ENCODE results near the gene VAMP8.

VAMP8 gene

DNA sequence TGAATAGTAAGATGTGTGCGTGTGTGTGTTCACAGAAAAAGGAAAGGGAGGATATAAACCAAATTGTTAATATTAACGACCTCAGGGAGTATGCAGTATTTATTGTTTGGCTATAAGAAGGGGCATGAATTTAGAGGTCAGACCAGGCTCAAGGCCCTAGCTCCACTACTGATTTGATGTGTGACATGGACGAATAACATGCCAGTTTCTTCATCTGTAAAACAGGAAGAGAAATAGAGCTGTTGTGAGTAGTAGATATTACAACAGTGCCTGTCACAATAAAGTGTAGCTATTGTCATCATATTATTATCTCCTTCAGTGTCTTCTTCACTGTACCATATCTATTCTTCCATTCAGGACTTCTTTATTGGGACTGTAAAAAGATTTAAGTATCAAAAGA, 42.5 kb upstream of the VAMP8 start:
- Histone ChIP-seq H3K9ac (ENCODE audit: low read length) (no peak overlapping the region), H3K79me2 (ENCODE audit: low read length) (peaks cover 20% of the 10 kb centered on the region), H3K36me3 (replicated peaks; ENCODE audit: insufficient read depth, low read length) (no peaks in the 10 kb centered on the region)

DNA sequence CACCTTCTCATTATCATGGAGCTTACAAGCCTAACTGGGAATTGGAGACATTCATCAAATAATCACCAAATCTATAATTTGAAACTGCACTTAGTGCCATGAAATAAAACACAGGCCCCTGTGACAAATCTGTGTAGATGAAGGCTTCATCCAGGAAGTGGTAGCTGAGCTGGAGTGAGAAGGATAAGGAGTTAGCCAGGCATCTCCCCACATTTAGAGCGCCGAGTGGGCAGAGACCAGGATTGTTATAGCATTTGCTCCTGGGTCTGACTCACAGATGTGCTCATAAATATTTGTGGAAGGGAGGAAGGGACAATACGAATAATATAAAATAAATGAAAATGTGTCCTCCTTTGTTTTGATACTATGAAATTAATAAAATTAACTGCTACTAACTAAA, 40.9 kb upstream of the VAMP8 start:
- H3F3A ChIP-seq (ENCODE audit: insufficient read depth, low read length), result peaks cover 20% of the 10 kb centered on the region
- TF ChIP-seq EZH2phosphoT487 (IDR thresholded peaks at IDR 0.05; ENCODE audit: low read length), result no peak
- TF ChIP-seq, protein P1, sequence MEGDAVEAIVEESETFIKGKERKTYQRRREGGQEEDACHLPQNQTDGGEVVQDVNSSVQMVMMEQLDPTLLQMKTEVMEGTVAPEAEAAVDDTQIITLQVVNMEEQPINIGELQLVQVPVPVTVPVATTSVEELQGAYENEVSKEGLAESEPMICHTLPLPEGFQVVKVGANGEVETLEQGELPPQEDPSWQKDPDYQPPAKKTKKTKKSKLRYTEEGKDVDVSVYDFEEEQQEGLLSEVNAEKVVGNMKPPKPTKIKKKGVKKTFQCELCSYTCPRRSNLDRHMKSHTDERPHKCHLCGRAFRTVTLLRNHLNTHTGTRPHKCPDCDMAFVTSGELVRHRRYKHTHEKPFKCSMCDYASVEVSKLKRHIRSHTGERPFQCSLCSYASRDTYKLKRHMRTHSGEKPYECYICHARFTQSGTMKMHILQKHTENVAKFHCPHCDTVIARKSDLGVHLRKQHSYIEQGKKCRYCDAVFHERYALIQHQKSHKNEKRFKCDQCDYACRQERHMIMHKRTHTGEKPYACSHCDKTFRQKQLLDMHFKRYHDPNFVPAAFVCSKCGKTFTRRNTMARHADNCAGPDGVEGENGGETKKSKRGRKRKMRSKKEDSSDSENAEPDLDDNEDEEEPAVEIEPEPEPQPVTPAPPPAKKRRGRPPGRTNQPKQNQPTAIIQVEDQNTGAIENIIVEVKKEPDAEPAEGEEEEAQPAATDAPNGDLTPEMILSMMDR (IDR thresholded peaks at IDR 0.05; ENCODE audit: low read length), result no peak
- TF ChIP-seq EZH2 (optimal IDR thresholded peaks at IDR 0.05; ENCODE audit: low read depth, low read length), result no peak
- no peak overlapping the region for H3K4me2 ChIP-seq (ENCODE audit: low read depth, low read length)
- peaks cover 18% of the 10 kb centered on the region for H4K20me1 ChIP-seq (ENCODE audit: insufficient read depth, low read length)
- no peaks in the 10 kb centered on the region for H3K27me3 ChIP-seq (replicated peaks; ENCODE audit: insufficient read depth, low read length)
- H3K4me3 ChIP-seq (ENCODE audit: low read length), result no peak overlapping the region
- peaks cover 12% of the 10 kb centered on the region; the same call in 1 of the 2 replicates for H3K36me3 ChIP-seq (replicated peaks; ENCODE audit: insufficient read depth, low read length)
- no peak overlapping the region for H2AFZ ChIP-seq (ENCODE audit: low read length)
- no peak overlapping the region for H3K27ac ChIP-seq (ENCODE audit: low read length)
- DNase-seq, result no peak
- H3K79me2 ChIP-seq (ENCODE audit: low read length), result peaks cover 36% of the 10 kb centered on the region
- peaks cover 12% of the 10 kb centered on the region for H3K4me1 ChIP-seq (ENCODE audit: low read length)
- H3K9me3 ChIP-seq (replicated peaks; ENCODE audit: insufficient read depth, low read length), result no peaks in the 10 kb centered on the region
- H3K9ac ChIP-seq (ENCODE audit: low read length), result no peak overlapping the region
- no peaks in the 10 kb centered on the region for H3K9me2 ChIP-seq (replicated peaks; ENCODE audit: insufficient read depth, low read length)

More for the DNA sequence above, 42.5 kb upstream of the VAMP8 start:
- Histone ChIP-seq H3K27ac (ENCODE audit: low read length) (no peak overlapping the region), H3K4me2 (ENCODE audit: low read depth, low read length) (no peak overlapping the region), H3K4me1 (ENCODE audit: low read length) (peaks cover 4% of the 10 kb centered on the region; the same call in 1 of the 2 replicates), H3K27me3 (replicated peaks; ENCODE audit: insufficient read depth, low read length) (no peaks in the 10 kb centered on the region), H4K20me1 (ENCODE audit: insufficient read depth, low read length) (peaks cover 2% of the 10 kb centered on the region; the same call in 1 of the 2 replicates), H3K9me3 (replicated peaks; ENCODE audit: insufficient read depth, low read length) (no peaks in the 10 kb centered on the region), H3K4me3 (ENCODE audit: low read length) (no peak overlapping the region), H3K9me2 (replicated peaks; ENCODE audit: insufficient read depth, low read length) (no peaks in the 10 kb centered on the region), H3F3A (ENCODE audit: insufficient read depth, low read length) (peaks cover 6% of the 10 kb centered on the region), H2AFZ (ENCODE audit: low read length) (no peak overlapping the region)
- no peak for DNase-seq
- TF ChIP-seq, protein P1 (IDR thresholded peaks at IDR 0.05; ENCODE audit: low read length), result no peak
- TF ChIP-seq EZH2 (optimal IDR thresholded peaks at IDR 0.05; ENCODE audit: low read depth, low read length), result no peak
- TF ChIP-seq EZH2phosphoT487 (IDR thresholded peaks at IDR 0.05; ENCODE audit: low read length), result no peak

DNA sequence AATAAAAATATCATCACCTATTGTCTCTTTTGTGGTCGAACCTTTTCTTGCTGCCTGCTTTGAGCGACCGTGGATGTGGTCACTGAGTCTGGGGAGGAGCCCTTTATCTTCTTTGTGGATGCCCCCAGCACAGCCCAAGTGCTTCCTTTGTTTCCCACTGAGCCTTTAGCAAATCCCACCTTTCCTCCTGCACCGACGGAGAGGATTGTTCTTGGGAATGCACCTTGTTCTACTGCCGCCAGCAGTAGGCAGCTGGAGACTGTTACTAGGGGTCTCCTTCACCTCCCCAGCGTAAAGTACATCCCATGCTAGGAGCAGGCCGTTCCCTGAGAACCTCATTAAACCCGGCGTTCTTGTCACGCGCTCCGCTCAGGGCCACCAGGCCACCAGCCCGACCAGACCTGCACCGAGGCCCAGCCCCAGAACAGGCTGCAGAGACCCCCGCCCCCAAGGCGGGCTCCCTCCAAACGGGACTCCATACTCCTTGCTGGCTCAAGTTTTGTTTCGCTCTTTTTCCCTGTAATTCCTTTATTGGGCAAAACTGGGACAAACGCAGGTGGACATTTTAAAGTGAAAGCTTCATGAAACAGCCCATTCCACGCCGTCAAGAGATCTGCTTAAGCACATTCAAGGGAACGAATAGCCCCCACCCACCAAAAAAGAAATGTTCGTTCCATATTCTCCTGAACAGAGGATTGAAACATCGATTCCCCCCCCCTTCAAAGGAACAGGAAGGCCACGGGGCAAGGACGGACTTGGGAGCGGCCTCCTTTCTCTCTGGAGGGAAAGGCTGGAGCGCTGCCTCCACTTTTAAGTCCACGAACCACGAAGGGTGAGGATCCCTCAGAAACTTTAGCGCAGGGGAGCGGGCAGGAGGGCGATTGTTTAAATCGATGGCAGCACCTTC, 39.5 kb upstream of the VAMP8 start:
- peak overlapping the region; percentile 94 for H3K4me2 ChIP-seq (ENCODE audit: low read depth, low read length)
- peak overlapping the region; percentile 99 for H3K4me3 ChIP-seq (ENCODE audit: low read length)
- H3K9ac ChIP-seq (ENCODE audit: low read length), result peak overlapping the region; percentile 96
- peaks cover 25% of the 10 kb centered on the region for H3K36me3 ChIP-seq (replicated peaks; ENCODE audit: insufficient read depth, low read length)
- peak; percentile 42 for DNase-seq
- no peaks in the 10 kb centered on the region for H3K9me2 ChIP-seq (replicated peaks; ENCODE audit: insufficient read depth, low read length)
- H4K20me1 ChIP-seq (ENCODE audit: insufficient read depth, low read length), result peaks cover 32% of the 10 kb centered on the region
- peak overlapping the region; percentile 91 for H2AFZ ChIP-seq (ENCODE audit: low read length)
- H3K79me2 ChIP-seq (ENCODE audit: low read length), result peaks cover 50% of the 10 kb centered on the region
- H3K9me3 ChIP-seq (replicated peaks; ENCODE audit: insufficient read depth, low read length), result no peaks in the 10 kb centered on the region
- no peaks in the 10 kb centered on the region for H3K27me3 ChIP-seq (replicated peaks; ENCODE audit: insufficient read depth, low read length)
- peak overlapping the region; percentile 96 for H3K27ac ChIP-seq (ENCODE audit: low read length)
- H3K4me1 ChIP-seq (ENCODE audit: low read length), result peaks cover 18% of the 10 kb centered on the region
- TF ChIP-seq EZH2phosphoT487 (IDR thresholded peaks at IDR 0.05; ENCODE audit: low read length), result no peak
- TF ChIP-seq, protein P1 (IDR thresholded peaks at IDR 0.05; ENCODE audit: low read length), result peak; percentile 13; the same call in 1 of the 2 replicates
- H3F3A ChIP-seq (ENCODE audit: insufficient read depth, low read length), result peaks cover 34% of the 10 kb centered on the region

Data from MM.1S (cell line).